Immature natural killer cell (primary cell): ENCODE measurements around the gene PCBP1. TPM values are rescaled to one million over a fixed set of nuclear protein-coding genes. Genes with fewer than 3 reads are reported as not detected.
"Not testable (repeated sequence)": the region's sequence is repeated elsewhere in the genome, so short reads cannot be mapped to it uniquely, and the experiment has no call there.

Experiments
- DNase-seq, 3 donors: peaks; one replicate each; pipeline ENCODE4 v3.0.0; 2022; ENCODE audit warnings: mixed read lengths in 1 of 3
- H3K27ac Mint-ChIP-seq, 6 donors: one replicate each; pipeline ENCODE4 v1.8.0; 2020; ENCODE audit warnings: mixed read lengths in 6 of 6, mild to moderate bottlenecking in 5 of 6, inconsistent platforms in 4 of 6, moderate library complexity in 3 of 6
- H3K27me3 Mint-ChIP-seq, 3 donors: one replicate each; pipeline ENCODE4 v1.8.0; 2020 to 2021; ENCODE audit warnings: low read depth in 3 of 3, mild to moderate bottlenecking in 3 of 3, mixed read lengths in 3 of 3, moderate library complexity in 3 of 3, inconsistent platforms in 1 of 3
- H3K36me3 Mint-ChIP-seq, 3 donors: one replicate each; pipeline ENCODE4 v1.8.0; 2020; ENCODE audit warnings: mixed read lengths in 3 of 3, inconsistent platforms in 2 of 3, mild to moderate bottlenecking in 2 of 3
- H3K4me1 Mint-ChIP-seq, 2 donors: one replicate each; pipeline ENCODE4 v1.8.0; 2020; ENCODE audit warnings: inconsistent platforms in 2 of 2, mild to moderate bottlenecking in 2 of 2, mixed read lengths in 2 of 2, moderate library complexity in 1 of 2
- H3K4me3 Mint-ChIP-seq, 5 donors: one replicate each; pipeline ENCODE4 v1.8.0; 2020; ENCODE audit warnings: mild to moderate bottlenecking in 5 of 5, mixed read lengths in 5 of 5, inconsistent platforms in 3 of 5, moderate library complexity in 3 of 5
- H3K9me3 Mint-ChIP-seq, 6 donors: one replicate each; pipeline ENCODE4 v1.8.0; 2020; ENCODE audit warnings: mild to moderate bottlenecking in 6 of 6, mixed read lengths in 6 of 6, inconsistent platforms in 4 of 6, moderate library complexity in 3 of 6
- polyA plus RNA-seq, 3 donors: library from polyadenylated mRNA; unstranded; fragments of 300-500 nt; fragmentation: Illumina TruSeq; gene quantifications; one replicate each; pipeline ENCODE4 v1.2.3, GENCODE V29; 2021

PCBP1 gene
- polyA plus RNA-seq, 3 donors from 2014 or later = 184 to 233 (median 232) TPM

GRCh38 chr2:70126413-70126812 is 39.1 kb downstream of the PCBP1 start:
- DNase-seq = no peak
- Mint-ChIP-seq H3K27me3 (peaks cover 11 to 29% (median 22%) of the 10 kb centered on the region in 3 donors), H3K27ac (peak overlapping the region; percentile 95 to 100 (median 99)), H3K4me1 (peaks cover 84 to 88% of the 10 kb centered on the region in 2 donors), H3K9me3 (no peaks in the 10 kb centered on the region), H3K36me3 (peaks cover 0 to 3% (median 0%) of the 10 kb centered on the region in 3 donors), H3K4me3 (peak overlapping the region; percentile 87 to 96 (median 91))

- Mint-ChIP-seq H3K36me3 (peaks cover 0 to 3% (median 0%) of the 10 kb centered on the region in 3 donors), H3K27me3 (peaks cover 11 to 28% (median 19%) of the 10 kb centered on the region in 3 donors), H3K4me3 (peak overlapping the region in 1 of 5 donors; percentile 61), H3K9me3 (no peaks in the 10 kb centered on the region), H3K4me1 (peaks cover 83 to 88% of the 10 kb centered on the region in 2 donors), H3K27ac (peak overlapping the region; percentile 51 to 99 (median 71))
- no peak for DNase-seq
Observed at GRCh38 chr2:70128005-70128404, 40.7 kb downstream of the PCBP1 start.

DNA sequence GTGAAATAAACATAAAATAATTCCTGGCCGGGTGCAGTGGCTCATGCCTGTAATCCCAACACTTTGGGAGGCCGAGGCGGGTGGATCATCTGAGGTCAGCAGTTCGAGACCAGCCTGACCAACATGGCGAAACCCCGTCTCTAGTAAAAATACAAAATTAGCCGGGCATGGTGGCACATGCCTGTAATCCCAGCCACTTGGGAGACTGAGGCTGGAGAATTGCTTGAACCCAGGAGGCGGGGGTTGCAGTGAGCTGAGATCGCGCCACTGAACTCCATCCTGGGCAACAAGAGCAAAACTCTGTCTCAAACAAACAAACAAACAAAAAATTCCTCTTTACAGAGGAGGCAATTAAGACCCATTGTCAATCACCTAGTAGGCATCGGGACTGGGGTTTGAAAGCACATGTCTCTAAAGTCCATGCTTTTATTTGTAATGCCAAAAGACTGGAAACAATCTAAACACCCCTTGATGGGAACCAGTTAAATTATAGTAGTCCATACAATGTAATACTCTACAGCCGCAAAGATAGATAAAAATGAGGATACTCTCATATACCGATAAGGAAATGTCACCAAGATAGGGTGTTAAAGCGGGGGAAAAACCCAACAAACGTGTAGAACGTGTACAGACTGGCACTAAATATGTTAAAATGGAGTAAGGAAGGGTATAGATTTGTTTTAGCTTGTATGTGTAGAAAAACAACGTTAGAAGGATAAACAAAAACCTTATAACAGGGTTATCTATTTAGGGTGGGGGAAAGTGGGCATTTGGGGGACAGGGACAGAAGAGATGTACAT is 44.3 kb downstream of the PCBP1 start:
- DNase-seq = peak; percentile 33 to 47 (median 45)
- Mint-ChIP-seq H3K4me1 (peaks cover 84 to 88% of the 10 kb centered on the region in 2 donors), H3K27me3 (peaks cover 13 to 21% (median 20%) of the 10 kb centered on the region in 3 donors), H3K27ac (peak overlapping the region; percentile 97 to 99 (median 98)), H3K4me3 (peak overlapping the region; percentile 52 to 94 (median 74))
- H3K36me3 Mint-ChIP-seq, H3K9me3 Mint-ChIP-seq: not testable (repeated sequence)

DNA sequence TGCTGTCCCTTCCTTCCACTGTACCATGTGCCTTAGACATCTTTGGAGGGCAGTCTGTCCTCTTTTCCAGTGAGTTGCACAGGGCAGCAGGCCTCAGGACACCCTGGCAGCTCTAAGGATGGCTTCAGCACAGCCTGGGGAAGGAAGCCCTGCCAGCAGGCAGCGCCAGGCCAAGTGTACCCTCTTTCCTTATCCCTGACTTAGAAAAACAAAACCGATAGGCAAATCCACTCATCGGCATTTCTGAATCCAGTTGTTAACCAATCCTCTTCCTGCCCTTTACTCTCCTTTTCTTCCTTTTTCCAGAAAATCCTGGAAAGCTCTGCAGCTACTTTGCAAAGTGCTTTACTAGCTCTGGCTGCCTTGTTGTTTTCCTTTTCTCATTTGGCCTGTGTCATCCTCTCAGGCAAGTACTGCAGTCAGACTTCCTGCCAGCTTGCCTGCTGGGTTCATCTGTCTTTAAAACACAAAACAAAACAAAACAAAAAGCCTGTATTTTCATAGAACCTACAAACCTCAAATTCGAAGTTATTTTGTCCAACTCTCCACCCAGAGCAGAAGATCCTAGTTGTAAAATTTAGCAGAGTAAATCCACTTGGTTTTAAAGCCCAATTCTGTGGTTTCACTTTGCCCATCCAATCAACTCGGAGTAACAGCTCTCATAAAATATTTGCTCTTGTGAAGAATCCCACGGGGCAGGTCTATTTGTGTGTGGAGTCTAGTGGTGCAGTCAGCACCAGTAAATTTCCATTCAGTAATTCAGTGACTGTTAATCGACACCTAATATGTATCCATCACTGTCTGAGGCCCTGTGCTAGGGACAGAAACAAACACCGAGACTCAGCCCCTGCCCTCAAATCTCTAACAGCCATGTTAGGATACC is 45.2 kb downstream of the PCBP1 start:
- Mint-ChIP-seq H3K4me3 (peak overlapping the region; percentile 74 to 94 (median 89)), H3K4me1 (peaks cover 82 to 90% of the 10 kb centered on the region in 2 donors), H3K27ac (peak overlapping the region; percentile 97 to 99 (median 98)), H3K36me3 (peaks cover 0 to 4% (median 0%) of the 10 kb centered on the region in 3 donors), H3K27me3 (peaks cover 13 to 21% (median 20%) of the 10 kb centered on the region in 3 donors), H3K9me3 (no peaks in the 10 kb centered on the region)
- DNase-seq = peak; percentile 40 to 60 (median 54)

DNA sequence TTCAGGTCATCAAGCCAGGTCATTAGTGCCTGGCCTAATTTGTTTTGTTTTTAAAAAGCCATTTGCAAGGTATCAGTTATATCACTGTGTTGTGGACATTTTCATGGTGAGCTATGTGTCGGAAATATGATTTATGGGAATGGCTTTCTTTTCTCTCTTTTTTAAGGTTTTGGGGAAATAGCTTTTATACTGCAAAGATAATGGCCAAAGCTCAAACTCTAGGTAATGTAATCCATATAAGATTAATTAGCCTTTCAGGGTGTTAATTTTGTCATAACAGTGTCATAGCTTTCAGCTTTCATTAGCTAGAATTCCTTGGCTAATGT is 45.8 kb downstream of the PCBP1 start:
- Mint-ChIP-seq H3K27me3 (peaks cover 13 to 23% (median 20%) of the 10 kb centered on the region in 3 donors), H3K36me3 (peaks cover 0 to 3% (median 0%) of the 10 kb centered on the region in 3 donors)

DNA sequence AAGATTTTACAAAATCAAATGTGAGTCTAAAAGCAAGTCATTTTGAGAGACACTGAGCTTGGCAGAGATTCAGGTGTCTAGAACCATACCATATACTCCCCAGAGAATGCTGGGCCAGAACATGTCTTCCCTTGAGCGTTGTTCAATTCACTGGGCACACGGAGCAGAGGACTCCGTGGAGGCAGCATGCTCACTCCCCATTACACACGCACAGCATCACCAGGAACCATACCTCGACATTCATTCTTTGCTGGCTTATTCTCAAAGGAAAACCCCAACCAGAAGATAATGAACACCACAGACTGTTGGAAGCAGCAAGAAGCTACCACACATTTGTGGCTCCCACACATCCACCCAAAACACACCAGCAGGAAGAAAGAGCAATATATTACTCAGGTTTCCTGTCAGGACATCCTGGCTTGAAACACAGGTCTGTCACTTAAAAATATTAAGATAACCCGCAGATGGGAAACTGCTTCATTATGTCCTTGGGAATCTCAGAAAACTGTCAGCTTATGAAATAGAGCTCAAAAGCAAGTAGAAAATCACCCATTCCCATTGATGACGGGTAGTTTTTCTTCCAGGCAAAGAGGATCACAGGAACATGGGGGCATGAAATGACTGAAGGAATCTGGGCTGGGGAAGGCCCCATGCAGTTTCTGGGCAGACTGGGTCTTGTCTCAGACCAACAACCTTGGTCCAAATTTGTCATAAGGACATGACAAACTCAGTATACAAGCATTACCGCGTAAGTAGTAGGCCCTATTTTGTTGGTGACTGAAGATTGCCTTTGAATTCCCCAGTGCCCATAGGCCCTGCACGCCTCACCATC is 46.4 kb downstream of the PCBP1 start:
- H3K9me3 Mint-ChIP-seq = no peaks in the 10 kb centered on the region
- peaks cover 13 to 23% (median 20%) of the 10 kb centered on the region in 3 donors for H3K27me3 Mint-ChIP-seq
- peaks cover 0 to 3% (median 0%) of the 10 kb centered on the region in 3 donors for H3K36me3 Mint-ChIP-seq
- H3K4me3 Mint-ChIP-seq = peak overlapping the region; percentile 74 to 94 (median 89)
- H3K4me1 Mint-ChIP-seq = peaks cover 81 to 87% of the 10 kb centered on the region in 2 donors
- peak; percentile 39 to 56 (median 56) for DNase-seq
- H3K27ac Mint-ChIP-seq = peak overlapping the region; percentile 97 to 99 (median 98)

More for the DNA sequence above, 45.8 kb downstream of the PCBP1 start:
- peak overlapping the region; percentile 97 to 99 (median 98) for H3K27ac Mint-ChIP-seq
- H3K4me3 Mint-ChIP-seq = peak overlapping the region; percentile 74 to 94 (median 89)
- no peaks in the 10 kb centered on the region for H3K9me3 Mint-ChIP-seq
- no peak for DNase-seq
- H3K4me1 Mint-ChIP-seq = peaks cover 82 to 90% of the 10 kb centered on the region in 2 donors

GRCh38 chr2:70134323-70134983 is 47.2 kb downstream of the PCBP1 start:
- peak overlapping the region; percentile 97 to 99 (median 98) for H3K27ac Mint-ChIP-seq
- DNase-seq, H3K36me3 Mint-ChIP-seq, H3K9me3 Mint-ChIP-seq: not testable (repeated sequence)
- peaks cover 13 to 23% (median 20%) of the 10 kb centered on the region in 3 donors for H3K27me3 Mint-ChIP-seq
- H3K4me1 Mint-ChIP-seq = peaks cover 85 to 92% of the 10 kb centered on the region in 2 donors
- H3K4me3 Mint-ChIP-seq = peak overlapping the region; percentile 78 to 94 (median 89)

Other genes with a start within 250 kb of the PCBP1 start
- gene SNRNP27, start 193.5 kb upstream of the PCBP1 start, polyA plus RNA-seq = 10 to 100 TPM; 65.4 to 79.7 (median 78.8) TPM
- 10 to 100 TPM; 10.6 to 22.9 (median 18.6) TPM for gene MXD1, start 172.4 kb upstream of the PCBP1 start, polyA plus RNA-seq
- gene ASPRV1, start 125.8 kb upstream of the PCBP1 start, polyA plus RNA-seq = 1 to 10 TPM in 1 of 3 donors, under 1 TPM in 2; 0.09 to 1.8 (median 0.29) TPM
- gene C2orf42, start 103.5 kb downstream of the PCBP1 start, polyA plus RNA-seq = 10 to 100 TPM; 12.8 to 36.8 (median 19.7) TPM
- gene TIA1, start 161.2 kb downstream of the PCBP1 start, polyA plus RNA-seq = 10 to 100 TPM; 37.1 to 64.3 (median 46.4) TPM
- gene PCYOX1, start 170.7 kb downstream of the PCBP1 start, polyA plus RNA-seq = 10 to 100 TPM; 19.5 to 25.7 (median 21.8) TPM
- 100 to 1,000 TPM; 164 to 217 (median 188) TPM for gene SNRPG, start 206.3 kb downstream of the PCBP1 start, polyA plus RNA-seq
- gene FAM136A, start 214.6 kb downstream of the PCBP1 start, polyA plus RNA-seq = 10 to 100 TPM; 38.4 to 68.6 (median 46.1) TPM